Kasumi-1 (cell line): ENCODE data around the gene TRPM2.

Source experiments
- DNase-seq, 2 experiments: peaks; one replicate each; lab custom pipeline; 2025; lab: John Stamatoyannopoulos, UW

TRPM2 gene

GRCh38 chr21:44445145-44445812 is 91.9 kb downstream of the TRPM2 start:
- DNase-seq: no peak

GRCh38 chr21:44448651-44449131 is 95.3 kb downstream of the TRPM2 start:
- no peak for DNase-seq

GRCh38 chr21:44449473-44450363 is 96.3 kb downstream of the TRPM2 start:
- no peak for DNase-seq

GRCh38 chr21:44450402-44450801 is 97.0 kb downstream of the TRPM2 start:
- DNase-seq: no peak

GRCh38 chr21:44450999-44451398 is 97.6 kb downstream of the TRPM2 start:
- DNase-seq: no peak

GRCh38 chr21:44453120-44453519 is 99.7 kb downstream of the TRPM2 start:
- no peak for DNase-seq

GRCh38 chr21:44454058-44454457 is 100.6 kb downstream of the TRPM2 start:
- no peak for DNase-seq

- peak; percentile 48 to 52 for DNase-seq
Observed at GRCh38 chr21:44454747-44455523, 101.5 kb downstream of the TRPM2 start, which contains the start of gene LRRC3. Gene LRRC3, plus strand, starts transcription at chr21:44455510. Its CDS starts 1,135 bp downstream, at chr21:44456645.

GRCh38 chr21:44455524-44456213 is 102.2 kb downstream of the TRPM2 start:
- DNase-seq: peak; percentile 25 to 44

GRCh38 chr21:44456214-44456914 is 102.9 kb downstream of the TRPM2 start:
- no peak for DNase-seq

- no peak for DNase-seq
Observed at GRCh38 chr21:44456915-44457736, 103.7 kb downstream of the TRPM2 start.

GRCh38 chr21:44458971-44459711 is 105.7 kb downstream of the TRPM2 start:
- no peak for DNase-seq

- no peak for DNase-seq
Observed at GRCh38 chr21:44459712-44460440, 106.5 kb downstream of the TRPM2 start.

GRCh38 chr21:44460441-44460755 is 107.0 kb downstream of the TRPM2 start:
- no peak for DNase-seq

GRCh38 chr21:44461005-44461404 is 107.6 kb downstream of the TRPM2 start:
- no peak for DNase-seq

GRCh38 chr21:44461464-44462001 is 108.1 kb downstream of the TRPM2 start:
- DNase-seq: no peak

GRCh38 chr21:44462086-44462833 is 108.8 kb downstream of the TRPM2 start:
- DNase-seq: no peak

GRCh38 chr21:44462834-44463200 is 109.4 kb downstream of the TRPM2 start:
- DNase-seq: no peak
